SKM-1 (cell line): ENCODE measurements around the gene SMURF1.

ENCODE experiments used
- DNase-seq: peaks from one replicate; lab custom pipeline; 2025; ENCODE audit not compliant: unreplicated experiment; lab: John Stamatoyannopoulos, UW

The SMURF1 gene

DNA sequence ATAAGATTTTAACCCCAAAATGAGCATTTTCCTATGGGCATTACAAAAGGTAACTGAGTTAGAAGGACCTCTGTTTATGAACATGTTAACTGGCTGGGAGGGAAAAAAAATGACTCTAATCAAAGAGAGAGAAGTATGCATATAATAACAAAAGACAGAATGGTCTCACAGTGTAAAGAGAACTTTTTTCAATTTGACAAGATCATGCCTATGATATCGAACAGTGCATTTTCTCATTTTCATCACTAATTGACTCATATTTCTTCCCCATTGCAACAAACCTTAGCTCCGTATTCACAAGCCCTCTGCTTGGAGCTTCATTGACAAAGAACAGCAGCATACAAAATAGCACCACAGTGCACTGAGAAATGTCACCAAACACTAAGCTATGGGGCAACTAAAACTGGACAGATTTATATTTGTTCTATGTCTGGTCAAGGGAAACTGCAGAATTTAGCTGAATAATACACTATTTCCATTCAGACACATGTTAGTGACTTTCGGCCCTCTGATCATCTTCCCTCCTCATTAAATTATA, 45.6 kb downstream of the SMURF1 start:
- no peak for DNase-seq

DNA sequence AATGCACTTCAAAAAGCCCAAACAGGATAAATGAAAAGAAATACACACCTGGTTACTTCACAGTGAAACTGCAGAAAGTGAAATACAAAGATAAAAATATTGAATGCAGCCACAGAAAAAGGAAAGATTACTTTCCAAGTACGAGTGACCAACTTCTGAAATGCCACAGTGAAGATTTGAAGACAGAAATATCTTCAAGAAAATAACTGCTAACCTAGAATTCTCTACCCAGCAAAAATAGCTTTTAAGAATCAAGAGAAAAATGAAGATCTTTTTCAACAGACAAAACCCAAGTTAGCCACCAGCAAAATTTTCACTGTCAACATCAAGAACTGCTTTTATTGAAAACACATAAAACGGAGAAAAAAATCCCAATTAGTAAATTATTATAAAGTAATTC, 46.2 kb downstream of the SMURF1 start:
- no peak for DNase-seq

DNA sequence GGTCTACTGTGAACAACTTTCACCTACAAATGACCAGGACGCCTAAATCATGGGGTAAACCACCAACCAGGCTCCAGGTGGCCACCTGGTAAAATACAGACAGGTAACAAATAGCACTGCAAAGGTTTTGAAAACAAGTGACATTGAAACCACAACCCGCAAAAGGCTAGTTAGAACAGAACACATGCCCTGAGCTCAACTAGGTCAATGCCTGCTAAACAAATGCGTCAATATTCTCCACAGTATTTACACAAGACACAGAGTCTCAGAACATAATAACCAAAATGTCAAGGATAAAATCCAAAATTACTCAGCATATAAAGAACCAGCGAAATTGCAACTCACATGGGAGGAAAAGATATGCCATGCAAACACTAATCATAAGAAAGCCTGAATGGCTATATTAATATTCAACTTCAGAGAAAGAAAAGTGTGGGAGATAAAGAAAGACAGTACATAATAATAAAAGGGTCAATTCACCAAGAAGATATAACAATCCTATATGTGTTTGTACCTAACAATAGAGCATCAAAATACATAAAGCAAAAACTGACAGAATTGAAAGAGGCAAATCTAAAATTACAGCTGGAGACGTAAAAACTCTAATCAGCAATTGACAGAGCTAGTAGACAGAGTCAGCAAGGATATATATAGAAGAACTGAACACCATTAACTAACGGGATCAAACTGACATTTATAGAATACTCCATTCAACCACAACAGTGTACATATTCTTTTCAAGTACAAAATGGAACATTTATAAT, 47.6 kb downstream of the SMURF1 start:
- no peak for DNase-seq

DNA sequence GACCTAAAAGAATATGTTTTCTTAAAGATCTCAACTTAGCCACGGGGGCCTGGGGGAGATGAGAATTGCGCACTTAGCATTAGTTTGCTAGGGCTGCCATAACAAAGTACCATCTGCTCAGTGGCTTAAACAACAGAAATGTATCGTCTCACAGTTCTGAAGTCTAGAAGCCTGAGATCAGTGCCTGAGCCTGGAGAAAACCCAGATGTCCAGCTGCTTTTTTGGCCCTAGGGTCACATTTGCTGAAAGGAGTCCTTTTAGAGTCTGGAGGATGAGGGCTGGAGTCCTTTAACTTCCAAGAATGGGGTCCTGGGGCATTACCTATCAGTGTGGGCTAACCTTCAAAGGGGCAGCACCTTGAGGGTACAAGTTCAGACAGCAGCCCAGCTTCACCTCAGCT, 48.2 kb downstream of the SMURF1 start:
- DNase-seq = no peak

DNA sequence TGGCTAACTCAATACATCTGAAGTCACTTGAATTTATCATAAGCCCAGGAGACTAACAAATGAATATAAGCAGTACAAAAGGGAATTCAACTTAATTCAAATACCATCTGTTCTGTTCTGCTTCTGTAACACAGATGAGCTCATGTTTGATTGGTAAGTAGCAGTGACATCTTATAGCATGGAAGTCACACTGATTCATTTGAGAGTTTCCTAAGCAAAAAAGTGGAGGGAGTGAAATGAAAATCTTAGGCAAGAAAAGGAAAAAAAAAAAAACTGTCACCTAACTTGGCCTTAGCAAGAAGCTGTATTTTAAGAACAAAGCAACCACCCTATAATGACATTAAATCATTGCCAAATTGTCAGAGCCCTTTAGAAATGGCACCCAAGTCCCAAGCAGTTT, 49.5 kb downstream of the SMURF1 start:
- DNase-seq = no peak

DNA sequence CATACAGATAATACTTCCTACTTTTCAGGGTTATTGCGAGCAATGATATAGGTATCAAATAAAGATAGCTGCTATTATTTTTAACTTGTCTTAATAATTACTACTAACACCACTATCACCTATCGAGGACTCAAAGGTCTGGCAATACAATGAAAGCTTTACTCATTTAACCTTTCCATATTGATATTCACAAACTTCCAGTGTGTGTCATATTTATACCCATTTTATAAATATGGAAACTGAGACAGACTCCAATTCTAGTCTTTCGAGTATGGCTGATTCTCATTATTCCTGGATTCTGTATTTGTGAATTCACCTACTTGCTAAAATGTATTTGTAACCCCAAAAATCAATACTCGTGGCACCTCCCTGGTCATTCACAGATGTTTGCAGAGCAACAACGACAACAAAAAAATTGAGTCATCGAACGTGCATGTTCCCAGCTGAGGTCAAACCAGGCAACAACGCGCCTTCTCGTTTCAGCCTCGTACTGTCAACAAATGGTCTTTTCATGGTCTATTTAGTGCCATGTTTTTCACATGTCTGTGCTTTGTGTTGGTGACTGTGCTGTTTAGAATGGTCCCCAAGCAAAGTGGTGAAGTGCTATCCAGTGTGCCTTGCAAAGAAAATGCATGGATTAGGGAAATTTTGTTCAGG, 51.7 kb downstream of the SMURF1 start:
- no peak for DNase-seq

DNA sequence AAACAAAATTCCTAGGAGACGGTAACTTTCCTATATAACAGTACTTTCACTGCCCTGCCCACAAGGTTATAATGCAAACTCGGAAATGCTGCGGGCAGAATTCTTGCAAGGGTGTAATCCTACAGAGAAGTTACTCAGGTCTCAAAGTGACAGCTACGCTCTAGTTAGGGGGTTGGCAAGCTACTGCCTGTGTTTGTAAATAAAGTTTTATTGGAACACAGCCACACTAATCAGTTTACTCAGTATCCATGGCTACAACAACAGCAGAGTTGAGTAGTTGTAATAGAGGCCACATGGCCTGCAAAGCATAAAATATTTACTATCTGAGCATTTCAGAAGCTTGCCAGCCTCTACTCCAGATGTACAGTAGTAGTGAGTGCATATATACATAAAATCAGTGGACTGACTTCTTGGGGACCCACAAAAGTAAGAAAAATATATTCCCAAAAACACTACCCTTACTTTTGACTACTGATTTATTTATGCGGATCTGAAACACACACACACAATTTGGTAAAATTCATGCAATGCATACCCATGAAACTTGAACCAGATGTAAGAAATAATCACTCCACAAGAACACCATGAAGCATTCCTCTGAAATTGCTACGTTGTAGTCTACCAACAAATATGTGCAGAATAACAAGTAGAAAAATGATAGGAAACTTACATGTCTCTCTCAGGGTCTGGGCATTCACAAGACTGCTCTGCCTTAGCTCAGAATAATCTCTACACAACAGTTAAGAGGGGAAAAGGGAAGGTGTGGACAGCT, 53.0 kb downstream of the SMURF1 start:
- no peak for DNase-seq

DNA sequence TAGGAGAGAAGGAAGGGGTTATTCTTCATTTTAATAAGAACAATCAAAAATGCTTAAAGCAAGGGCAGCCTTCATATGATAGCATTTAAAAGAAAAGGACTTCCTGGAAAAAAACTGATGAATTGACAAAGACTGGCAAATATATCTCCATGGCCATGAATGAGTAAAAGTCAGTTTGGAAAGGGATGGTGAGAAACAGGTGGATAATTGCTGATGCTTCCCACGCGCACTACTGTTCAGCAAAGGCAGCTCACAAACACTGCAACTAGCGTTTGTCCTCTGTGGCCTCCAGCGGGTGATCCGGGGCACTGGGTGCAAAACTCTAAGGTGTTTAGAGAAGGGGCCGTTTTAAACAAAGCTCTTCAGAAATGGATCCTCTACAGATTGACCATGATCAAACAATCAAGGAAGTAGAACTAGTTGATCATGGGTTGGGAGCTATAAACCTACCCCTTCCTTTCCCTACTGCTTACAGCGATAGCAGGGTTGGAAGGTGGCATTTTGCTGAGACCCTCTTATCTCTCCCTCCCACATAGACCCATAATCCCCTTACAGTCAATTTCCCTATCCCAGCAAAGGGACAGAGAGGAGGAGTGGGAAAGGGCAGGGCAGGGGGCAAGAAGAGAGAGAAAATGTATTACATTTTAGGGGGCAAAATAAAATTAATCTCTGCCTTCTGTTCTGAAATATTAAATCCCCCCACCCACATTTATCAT, 53.8 kb downstream of the SMURF1 start:
- no peak for DNase-seq

DNA sequence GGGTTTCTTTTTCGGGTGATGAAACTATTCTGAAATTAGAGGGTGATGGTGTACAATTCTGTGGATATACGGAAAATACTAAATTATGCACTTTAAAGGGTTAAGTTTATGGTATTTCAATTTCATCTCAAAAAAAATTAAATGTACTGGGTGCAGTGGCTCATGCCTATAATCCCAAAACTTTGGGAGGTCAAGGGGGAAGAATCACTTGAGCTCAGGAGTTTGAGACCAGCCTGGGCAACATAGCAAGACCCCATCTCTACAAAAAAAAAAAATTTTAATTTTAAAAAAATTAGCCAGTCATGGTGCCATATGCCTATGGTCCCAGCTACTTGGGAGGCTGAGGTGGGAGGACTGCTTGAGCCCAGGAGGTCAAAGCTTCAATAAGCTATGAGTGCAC, 57.0 kb downstream of the SMURF1 start:
- DNase-seq = no peak

DNA sequence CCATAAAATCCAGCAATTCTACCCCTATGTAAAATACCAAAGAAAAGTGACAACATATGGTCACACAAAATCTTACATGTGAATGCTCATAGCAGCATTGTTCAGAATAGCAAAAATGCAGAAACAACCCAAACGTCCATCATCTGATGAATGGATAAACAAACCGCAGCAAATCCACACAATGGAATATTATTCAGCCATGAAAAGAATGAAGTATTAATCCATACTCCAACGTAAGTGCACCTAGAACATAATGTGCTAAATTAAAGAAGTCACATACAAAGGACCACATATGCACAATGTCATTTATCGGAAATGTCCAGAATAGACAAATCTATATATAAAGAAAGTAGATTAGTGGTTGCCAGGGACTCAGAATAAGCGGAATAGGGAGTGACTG, 57.4 kb downstream of the SMURF1 start:
- DNase-seq = no peak

DNA sequence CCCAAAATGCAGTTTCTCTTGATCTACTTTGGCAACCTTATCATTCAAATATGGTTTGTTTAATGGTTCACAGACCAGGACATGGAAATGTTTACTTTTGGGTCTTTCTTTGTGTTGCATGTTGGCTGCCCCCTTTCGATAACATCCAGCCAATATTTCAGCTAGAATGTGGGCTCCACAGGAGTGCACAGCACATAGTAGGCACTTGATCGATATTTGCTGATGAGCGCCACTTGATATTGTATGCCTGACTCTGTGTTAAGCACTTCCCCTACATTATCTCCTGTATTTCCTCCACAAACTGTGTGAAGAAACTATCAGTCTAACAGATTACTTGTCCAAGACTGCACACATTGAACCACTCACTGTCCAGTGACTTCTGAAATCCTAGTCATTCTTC, 60.2 kb downstream of the SMURF1 start:
- no peak for DNase-seq

DNA sequence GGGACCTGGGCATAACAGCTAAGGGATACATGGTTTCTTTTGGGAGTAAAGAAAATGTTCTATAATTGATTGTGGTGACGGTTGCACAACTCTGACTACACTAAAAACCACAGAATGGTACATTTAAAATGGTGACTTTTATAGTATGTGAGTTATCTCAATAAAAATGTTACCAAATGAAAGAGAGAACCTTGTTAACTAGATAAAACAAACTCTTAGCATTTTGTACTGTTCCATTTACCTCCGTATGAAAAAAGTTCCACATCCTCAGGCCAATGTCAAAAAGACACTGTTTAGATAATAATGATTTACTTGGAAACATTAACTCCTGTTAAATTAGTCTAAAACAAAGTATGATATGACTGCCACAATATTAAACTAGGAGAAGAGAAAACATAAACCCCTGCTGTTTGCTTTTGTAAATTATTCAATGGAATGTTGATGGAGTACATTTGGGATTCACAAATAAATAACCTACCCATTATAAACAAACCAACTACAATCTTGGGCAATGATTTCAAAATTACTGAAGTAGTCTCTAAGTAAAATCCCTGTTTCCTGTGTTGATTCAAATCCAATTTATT, 60.7 kb downstream of the SMURF1 start:
- DNase-seq = no peak

DNA sequence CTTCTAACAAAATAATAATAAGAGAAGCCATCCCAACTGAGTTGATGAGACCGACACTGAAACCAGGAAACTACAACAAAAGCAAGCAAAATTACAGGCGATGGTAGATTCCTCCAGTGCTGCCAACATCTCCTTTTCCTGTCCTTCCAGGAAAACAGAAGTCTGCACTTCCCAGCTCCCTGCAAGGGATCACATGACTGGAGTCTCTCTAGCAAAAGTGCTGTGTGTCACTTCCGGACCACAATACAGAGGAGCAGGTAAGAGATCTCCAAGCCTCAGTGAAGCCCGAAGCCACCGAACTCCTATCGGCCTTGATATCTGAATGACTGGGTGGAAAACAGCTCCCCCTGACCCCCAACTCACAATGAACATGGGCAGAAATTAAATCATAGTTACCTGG, 63.2 kb downstream of the SMURF1 start:
- DNase-seq = no peak

DNA sequence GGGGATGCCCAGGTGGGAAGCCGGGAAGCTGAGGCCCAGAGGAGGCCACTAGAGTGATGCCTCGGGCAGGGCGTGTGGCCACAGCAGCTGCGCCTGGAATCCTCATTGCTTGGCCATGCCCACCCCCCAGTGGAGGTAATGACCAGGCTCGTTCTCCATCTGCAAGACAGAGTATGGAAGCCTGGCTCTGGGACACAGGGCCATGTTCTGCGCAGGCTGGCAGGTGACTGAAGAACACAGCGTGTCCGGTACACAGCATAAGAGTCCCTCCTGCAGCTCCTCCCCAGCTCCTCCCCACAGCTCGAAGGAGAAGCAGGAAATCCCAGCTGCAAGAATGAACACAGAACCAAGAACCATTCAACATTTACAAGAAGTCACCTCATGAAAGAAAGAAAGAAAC, 64.8 kb downstream of the SMURF1 start:
- no peak for DNase-seq

DNA sequence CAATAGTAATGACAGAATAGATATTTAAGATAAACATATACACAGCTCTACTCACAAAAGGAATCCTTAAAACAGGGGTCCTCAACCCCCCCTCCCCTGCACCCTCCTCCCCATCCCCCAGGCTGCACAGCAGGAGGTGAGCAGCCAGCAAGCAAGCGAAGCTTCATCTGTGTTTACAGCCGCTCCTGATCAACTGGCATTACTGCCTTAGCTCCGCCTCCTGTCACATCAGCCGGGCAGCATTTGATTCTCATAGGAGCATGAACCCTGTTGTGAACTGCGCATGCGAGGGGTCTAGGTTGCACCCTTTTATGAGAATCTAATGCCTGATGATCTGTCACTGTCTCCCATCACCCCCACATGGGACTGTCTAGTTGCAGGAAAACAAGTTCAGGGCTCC, 65.5 kb downstream of the SMURF1 start:
- no peak for DNase-seq

DNA sequence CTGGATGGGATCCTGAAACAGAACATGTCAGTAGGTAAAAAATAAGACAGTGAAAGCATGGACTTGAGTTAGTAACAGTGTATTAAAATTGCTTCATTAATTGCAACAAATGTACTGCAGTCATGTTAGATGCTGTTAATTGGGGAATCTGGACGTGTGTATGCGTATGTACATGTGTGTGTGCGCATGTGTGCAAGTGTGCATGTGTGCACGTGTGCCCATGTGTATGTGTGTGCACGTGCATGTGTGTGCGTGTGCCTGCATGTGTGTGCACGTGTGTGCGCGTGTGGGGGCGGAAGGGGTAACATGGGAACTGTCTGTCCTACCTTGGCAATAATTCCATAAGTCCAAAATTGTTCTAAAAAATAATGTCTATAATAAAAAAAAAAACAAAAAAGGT, 67.3 kb downstream of the SMURF1 start:
- DNase-seq = no peak

DNA sequence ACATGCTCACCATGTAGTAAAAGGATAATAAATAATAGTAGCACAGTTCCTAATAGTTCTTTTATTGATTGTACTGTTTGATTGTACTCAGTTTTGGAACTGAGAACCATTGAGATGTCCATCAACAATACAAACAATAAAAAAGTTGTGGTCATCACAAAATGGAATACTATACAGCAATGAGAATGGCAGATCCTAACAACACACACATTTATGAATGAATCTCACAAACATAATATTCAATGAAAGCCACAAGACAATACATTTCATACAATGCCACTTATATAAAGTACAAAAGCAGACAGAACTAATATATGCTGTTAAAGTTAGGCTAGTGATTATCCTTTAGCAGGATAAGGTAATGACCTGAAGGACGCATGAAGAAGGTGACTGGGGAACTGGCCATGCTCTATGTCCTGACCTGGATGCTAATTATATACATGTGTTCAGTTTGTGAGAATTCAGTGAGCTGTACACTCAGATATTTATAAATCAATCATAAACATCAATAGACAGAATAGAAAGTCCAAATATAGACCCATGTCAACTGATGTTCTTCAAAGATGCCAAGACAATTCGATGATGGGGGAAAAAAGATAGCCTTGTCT, 70.0 kb downstream of the SMURF1 start:
- no peak for DNase-seq

DNA sequence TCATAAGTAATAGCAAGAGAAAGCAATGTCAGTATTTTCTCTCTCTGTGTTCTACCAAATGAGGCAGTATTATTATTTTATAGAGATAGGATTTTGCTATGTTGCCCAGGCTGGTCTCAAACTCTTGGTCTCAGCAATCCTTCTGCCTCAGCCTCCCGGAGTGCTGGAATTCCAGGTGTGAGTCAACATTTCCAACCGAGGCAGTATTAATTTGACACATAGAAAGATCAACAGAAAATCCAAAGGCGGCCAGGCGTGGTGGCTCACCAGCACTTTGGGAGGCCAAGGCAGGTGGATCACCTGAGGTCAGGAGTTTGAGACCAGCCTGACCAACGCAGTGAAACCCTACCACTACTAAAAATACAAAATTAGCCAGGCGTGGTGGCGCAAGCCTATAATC, 71.8 kb downstream of the SMURF1 start:
- no peak for DNase-seq

DNA sequence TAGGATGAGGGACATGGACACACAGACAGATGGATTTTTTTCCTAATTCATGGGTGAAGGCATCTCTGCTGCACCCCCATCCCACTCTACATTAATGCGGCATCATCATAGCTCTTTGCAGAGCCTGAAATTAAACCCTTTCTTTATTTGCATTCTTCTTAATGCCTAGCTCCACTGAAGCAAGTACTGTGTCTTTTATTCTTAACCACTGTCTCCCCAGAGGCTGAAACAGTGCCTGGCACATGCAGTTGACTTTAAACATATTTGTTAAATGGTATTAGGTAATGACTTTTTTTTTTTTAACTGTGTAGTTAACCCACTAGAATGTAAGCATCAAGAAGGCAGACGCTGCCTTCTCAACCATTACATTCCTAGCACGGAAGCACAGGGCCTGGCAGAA, 73.5 kb downstream of the SMURF1 start:
- no peak for DNase-seq

DNA sequence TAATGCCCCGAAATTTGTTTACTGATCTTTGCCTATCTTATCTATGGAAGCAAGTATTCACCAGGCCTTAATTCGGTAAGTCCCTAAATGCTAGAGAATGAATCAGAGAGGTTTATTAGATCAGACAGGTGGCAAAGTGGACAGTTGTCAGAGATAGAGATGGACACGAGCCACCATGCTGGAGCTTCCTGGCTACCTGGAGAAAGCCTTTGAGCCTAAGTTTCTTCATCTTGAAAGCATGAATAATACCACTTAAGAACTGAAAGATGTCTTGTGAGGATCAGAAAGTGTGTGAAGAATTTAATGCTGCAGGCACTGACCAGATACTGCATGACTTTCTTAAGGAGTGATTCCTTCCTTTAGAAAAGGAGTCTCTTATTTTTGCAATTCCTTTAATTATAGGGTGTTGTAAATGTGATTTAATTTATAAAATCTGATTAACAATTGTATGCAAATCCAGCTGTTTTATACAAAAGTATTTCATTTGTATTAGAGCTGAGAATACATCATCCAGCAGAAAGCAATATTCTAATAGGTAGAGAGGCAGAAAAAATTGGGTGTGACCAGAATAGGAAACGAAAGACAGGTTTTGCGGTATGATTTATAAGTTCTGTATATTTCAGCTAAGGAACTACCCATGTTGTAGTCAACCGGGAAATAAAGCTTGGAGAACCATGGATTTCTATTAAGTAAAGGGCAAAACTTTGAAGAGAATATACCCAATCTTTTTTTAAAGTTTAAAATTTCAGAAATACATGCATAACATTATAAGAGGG, 82.7 kb downstream of the SMURF1 start:
- no peak for DNase-seq
